Superior temporal gyrus (tissue), 1 donor: ENCODE results near the gene HLA-C.
"Not testable (repeated sequence)": the region's sequence is repeated elsewhere in the genome, so short reads cannot be mapped to it uniquely, and the experiment has no call there.

Experiments used
- DNase-seq: peaks from one replicate; pipeline ENCODE4 v3.0.0-alpha.2; 2016; ENCODE audit errors: extremely low spot score

The HLA-C gene

DNA sequence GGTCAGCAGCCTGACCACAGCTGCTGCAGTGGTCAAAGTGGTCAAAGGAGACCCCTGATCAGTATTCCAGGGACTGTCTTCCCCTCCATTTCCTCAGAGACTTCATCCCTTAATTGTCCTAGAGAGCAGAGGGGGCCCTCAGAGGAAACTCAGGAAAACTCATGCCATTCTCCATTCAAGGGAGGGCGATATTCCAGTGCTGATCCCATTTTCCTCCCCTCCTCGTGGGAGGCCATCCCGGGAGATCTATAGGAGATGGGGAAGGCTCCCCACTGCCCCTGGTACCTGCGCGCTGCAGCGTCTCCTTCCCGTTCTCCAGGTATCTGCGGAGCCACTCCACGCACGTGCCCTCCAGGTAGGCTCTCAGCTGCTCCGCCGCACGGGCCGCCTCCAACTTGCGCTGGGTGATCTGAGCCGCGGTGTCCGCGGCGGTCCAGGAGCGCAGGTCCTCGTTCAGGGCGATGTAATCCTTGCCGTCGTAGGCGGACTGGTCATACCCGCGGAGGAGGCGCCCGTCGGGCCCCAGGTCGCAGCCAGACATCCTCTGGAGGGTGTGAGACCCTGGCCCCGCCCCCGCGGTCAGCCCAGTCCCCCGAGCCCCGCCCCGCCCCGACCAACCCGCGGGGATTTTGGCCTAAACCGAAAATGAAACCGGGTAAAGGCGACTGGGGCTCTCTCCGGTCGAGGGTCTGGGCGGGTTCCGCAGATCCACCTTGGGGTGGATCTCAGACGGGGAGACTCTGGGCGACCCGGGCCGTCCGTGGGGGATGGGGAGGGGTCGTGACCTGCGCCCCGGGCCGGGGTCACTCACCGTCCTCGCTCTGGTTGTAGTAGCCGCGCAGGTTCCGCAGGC is 878 bp downstream of the HLA-C start:
- DNase-seq = no peak

DNA sequence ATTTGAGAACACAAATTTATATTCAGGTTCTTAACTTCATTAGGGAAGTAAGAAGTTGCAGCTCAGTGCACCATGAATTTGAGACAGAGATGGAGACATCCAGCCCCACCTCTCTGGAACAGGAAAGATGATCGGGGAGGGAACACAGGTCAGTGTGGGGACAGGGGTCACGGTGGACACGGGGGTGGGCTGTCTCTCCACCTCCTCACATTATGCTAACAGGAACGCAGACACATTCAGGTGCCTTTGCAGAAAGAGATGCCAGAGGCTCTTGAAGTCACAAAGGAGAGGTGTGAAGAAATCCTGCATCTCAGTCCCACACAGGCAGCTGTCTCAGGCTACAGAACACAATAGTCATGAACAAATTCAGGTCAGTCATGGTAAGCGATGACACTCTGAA is 3.1 kb downstream of the HLA-C start:
- DNase-seq = no peak

DNA sequence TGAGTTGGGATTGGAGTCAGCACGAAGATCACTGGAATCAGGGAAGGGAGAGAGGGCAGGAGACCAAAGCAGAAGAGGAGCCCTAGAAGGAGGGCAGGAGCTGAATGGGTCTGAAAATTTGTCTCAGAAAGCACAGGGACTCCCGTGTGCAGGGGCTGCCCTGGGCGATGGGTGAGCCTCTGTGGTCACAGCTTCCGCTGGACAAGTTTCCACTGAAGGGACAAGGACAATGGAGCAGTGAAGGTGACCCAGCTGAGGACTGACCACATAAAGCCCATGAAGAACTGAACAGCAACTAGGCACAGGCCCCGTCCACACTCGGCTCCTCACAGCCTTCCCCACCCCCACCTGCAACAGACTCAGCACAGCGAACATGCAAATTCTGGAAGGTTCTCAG is 3.5 kb downstream of the HLA-C start:
- DNase-seq = no peak

DNA sequence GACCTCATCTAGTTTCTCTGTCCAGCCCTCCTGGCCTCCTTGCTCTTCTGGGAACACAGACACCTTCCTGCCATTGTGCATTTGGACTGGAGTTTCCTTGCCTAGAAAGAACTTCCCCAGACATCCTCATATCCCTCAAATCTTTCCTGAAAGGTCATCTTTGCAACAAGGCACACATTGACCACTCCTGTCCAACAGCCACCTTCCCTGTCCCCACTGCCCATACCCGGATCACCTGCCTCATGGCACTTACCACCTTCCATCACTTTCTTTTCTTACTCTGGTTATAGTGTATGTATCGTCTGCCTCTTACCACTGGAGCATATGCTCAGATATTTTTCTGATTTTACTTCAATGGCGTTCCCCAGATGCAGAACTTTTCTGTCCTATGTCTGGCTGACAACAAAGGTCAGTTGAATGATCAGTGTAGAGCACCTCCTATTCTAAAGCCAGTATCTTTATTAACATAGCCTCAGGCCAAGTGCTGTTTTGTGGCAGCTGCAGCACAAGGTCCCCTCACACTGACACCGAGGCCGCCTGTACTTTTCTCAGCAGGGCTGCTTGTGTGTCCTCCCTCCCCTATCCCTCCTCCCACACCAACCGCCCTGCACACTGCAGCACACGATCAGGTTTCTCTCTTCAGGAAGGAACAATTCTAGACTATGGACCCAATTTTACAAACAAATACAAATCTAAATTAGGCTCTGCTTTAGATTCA is 4.1 kb downstream of the HLA-C start:
- DNase-seq = no peak

DNA sequence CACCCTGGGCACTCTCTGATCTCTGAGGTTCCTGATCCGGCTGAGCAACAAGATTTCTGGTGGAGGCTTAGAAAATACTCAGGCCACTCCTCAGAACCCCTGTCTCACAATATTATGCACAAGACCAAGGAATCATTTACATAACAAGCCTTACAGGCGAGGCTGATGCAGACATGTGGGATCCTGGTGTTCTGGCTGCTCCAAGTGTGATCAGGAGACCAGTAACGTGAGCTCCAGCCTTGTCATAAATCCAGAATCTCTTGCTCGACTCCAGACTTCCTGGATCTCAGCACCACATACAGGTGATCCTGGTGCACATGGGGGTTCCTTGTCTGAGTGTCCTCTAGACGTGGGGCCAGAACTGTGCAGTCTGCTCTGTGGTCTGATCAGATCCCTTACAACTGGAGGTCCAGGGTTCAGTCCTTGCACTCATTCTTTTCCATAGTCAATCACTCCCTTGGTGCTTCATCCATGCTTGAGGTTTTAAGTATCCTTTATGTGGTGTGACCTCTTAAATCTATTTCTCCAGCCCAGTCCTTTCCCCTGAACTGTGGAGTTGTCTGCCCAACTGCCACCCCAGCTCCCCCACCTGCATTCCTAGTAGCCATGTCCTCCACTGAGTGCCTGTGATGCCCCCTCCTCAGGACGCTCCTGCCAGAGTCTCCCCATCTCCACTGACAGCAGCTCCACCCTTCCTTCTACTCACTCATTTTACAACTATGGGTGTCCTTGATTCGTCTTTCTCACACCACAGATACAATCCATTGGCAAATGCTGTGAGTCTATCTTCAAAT is 5.1 kb downstream of the HLA-C start:
- no peak for DNase-seq

DNA sequence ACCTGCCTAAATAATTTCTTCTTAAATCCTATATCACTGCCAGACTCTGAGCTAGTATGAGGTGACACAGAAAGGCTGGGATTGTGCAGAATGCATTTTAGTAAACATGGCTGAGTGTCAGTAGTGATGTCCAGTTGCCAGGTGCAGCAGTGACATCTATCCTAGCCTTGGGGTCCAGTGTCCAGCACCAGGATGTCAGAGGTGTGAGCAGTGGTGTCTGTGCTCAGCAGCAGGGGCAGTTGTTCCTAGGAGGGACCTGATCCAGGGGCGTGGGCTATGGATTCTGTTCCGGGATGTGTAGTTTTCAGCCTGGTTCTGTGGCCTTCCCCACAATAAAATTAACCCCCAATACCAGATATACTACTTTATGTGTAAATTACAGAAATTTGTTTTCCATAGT is 6.0 kb downstream of the HLA-C start:
- no peak for DNase-seq

DNA sequence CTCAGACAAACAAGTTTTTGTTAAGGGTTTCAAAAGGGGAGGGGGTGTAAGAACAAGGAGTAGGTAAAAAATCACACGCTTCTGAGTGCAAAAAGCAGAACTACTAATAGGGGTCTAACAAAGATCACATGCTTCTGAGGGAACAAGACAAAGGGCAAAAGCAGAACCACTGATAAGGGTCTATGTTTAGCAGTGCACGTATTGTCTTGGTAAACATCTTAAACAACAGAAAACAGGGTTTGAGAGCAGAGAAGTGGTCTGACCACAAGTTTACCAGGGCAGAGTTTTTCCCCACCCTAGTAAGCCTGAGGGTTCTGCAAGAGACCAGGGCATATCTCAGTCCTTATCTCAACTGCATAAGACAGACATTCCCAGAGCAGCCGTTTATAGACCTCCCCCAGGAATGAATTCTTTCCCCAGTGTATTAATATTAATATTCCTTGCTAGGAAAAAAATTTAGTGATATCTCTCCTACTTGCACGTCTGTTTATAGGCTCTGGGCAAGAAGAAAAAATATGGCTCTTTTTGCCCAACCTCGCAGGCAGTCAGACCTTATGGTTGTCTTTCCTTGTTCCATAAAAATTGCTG is 8.5 kb downstream of the HLA-C start:
- DNase-seq = not testable (repeated sequence)

DNA sequence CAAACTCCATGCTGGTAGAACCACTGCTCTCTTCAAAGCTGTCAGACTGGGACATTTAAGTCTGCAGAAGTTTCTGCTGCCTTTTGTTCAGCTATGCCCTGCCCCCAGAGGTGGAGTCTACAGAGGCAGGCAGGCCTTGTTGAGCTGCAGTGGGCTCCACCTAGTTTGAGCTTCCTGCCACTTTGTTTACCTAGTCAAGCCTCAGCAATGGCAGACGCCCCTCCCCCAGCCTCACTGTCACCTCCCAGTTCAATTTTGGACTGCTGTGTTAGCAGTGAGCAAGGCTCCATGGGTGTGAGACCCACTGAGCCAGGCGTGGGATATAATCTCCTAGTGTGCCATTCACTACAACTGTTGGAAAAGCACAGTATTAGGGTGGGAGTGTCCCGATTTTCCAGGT is 11.9 kb downstream of the HLA-C start:
- not testable (repeated sequence) for DNase-seq

DNA sequence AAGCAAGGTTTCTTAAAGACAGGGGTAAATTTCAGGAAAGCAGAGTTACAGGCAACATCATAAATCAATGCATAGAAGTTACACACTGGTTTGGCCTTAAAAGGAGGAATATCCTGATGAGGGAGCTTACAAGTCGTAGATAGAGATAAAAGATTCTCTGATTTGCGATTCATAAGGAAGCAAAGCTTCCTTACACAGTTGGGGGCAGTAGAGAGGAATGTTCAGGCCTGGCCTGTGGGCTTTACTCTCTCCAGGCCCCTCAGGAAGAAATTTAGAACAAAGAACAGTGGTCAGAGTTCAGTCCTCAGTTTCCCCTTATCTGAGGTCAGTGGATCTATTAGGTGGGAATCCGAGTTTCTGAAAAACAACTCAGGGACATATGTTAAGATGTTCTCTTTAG is 19.3 kb downstream of the HLA-C start:
- DNase-seq = no peak

DNA sequence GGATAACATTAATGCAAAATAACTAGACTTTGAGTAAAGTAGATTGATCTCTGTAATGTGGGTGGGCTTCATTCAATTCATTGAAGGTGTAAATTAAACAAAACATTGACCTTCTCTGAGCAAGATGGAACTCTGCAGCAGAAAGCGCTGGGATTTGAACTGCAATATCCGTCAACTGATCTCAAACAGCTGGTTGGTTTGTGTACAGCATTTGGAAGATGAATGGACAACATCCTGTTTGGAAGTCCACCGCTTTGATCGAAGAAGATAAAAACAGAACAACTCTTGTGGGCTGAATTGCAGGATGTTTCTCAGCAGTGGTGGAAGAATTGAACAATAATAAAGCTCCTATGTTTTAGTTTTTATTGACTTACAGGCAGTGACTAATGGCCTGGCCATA is 20.6 kb downstream of the HLA-C start:
- no peak for DNase-seq

DNA sequence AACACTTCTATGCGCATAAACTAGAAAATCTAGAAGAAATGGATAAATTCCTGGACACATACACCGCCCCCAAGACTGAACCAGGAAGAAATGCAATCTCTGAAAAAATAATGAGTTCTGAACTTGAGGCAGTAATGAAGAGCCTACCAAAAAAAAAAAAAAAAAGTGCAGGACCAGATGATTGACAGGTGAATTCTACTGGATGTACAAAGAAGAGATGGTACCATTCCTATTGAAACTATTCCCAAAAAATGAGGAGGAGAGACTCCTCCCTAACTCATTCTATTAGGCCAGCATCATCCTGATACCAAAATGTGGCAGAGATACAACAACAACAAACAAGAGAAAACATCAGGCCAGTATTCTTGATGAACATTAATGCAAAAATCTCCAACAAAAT is 22.7 kb downstream of the HLA-C start:
- no peak for DNase-seq

DNA sequence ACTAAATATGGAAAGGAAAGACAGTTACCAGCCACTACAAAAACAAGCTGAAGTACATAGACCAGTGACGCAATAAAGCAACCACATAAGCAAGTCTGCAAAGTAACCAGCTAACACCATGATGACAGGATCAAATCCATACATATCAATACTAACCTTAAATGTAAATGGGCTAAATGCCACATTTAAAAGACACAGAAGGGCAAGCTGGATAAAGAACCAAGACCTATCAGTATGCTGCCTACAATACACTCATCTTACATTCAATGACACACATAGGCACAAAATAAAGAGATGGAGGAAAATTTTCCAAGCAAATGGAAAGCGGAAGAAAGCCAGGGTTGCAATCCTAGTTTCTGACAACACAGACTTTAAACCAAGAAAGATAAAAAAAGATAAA is 24.1 kb downstream of the HLA-C start:
- DNase-seq = no peak

DNA sequence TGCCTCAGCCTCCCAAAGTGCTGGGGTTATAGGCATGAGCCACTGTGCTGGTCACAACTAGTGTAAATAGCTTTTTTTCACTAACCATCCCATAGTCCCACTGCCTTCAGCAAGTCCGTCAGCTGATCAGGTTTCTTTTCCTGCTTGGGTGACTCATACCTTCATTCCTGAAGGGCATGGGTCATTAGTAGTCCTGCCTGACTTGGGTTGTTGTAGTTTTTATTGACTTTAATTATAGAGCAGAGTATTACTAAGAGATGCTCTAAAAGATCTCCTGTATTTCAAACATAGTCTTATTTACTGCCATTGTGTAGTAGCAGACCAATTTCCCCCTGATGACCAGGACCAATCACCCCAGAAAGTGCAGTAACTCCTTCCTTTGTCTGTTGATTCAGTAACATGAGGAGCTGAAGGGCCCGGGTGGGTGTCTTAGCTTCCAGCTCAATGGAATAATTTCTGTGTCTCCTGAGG is 25.8 kb downstream of the HLA-C start:
- DNase-seq = no peak

DNA sequence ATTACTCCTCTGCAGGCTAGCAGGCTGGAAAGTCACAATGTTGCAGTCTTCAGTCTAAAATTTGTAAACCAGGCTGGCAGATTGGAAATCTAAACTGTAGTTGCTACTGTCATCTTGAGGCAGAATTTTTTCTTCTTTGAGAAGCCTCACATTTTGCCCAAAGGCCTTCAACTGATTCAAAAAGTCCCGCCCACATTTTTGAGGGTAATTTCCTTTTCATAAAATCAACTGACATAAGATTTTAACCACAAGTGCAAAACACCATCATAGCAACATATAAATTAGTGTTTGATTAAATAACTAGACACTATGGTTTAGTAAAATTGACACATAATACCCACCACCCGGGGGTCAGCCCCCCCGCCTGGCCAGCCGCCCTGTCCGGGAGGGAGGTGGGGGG is 28.4 kb downstream of the HLA-C start:
- DNase-seq = no peak

DNA sequence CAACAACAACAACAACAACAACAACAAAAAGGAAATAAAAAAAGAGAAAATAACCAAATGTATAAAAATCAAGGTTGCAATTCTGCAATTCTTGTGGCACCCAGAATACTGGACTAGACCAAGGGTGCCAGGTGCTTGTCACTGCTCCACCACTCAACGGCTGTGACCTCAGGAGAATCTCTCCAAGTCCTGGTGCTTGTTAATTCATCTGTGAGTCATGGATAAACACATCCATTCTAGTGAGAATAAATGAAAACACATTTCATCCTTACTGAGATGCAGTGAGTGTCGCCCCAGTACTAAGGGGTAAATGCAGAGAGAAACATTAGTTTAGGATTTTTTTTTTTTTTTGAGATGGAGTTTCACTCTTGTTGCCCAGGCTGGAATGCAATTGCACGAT is 32.0 kb downstream of the HLA-C start:
- DNase-seq = no peak

DNA sequence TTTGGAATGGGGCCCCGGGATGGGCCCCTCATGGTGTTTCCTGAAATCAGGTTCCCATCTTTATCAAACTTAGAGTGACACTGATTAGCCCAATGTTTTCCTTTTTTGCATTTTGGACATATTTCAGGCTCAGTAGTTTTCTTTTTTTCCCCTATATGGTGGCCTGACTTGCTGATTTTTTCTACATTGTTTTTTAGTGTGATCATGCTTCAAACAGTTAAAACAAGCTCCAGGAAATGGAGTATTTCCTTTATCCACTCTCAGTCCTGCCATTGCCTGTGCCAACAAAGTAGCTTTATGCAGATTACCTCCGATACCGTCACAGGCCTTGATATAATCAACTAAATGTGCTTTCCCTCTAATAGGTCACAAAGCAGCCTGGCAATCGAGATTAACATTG is 37.8 kb downstream of the HLA-C start:
- DNase-seq = not testable (repeated sequence)

DNA sequence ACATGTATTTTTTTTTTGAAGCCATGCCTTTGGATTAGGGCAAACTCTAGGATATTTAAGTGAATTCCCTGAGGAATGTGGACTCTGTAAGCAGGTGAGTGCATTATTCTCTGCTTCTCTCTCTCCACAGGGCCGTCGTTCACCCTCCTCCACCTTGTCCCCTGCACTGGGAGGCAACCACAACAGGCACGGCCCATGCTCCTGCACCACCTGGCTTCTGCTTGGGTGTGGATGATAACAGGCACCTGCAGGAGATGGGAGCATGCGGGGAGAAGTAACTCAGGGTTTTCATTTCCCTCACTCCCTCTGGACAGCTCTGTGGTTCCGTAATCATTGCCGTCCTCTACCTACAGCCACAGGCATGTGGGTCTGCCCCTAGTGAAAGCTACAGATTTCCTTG is 43.4 kb downstream of the HLA-C start:
- no peak for DNase-seq

DNA sequence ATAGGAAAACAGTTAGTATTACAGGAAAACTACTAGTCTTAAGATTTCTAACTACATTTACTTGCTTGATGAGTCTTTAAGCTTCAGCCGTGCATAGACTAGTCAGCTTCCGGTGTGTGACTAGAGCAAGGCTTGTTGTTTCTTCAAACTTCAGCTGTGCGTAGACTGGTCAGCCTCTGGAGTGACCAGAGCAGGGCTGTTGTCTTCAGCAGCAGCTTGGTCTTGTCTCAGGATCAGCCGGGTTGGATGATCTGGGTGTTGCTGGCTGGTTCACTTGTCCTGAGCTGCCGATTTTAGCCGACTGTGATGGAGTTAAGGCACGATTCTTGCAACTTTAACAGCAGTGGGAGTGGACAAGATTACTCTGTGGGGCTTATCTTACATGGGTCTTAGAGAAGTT is 44.7 kb downstream of the HLA-C start:
- DNase-seq = no peak

DNA sequence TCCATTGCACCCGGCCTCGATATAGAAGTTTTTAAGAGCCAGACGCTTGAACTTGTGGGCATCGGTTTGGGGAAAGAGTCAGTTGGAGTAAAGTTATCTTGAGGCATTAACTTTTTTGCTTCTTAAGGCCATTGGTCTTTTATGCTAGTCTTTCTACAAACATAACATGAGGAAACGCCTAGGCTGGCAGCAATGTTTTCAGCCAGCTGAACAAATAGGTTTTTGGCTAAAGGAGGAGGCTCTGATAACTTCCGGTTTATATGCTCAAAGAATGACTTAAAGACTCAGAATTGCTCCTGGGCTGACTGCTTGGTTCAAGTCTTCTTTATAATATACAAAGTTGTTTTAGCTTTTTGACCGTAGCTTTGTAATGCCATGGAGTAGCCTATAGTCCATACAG is 46.2 kb downstream of the HLA-C start:
- DNase-seq = no peak

DNA sequence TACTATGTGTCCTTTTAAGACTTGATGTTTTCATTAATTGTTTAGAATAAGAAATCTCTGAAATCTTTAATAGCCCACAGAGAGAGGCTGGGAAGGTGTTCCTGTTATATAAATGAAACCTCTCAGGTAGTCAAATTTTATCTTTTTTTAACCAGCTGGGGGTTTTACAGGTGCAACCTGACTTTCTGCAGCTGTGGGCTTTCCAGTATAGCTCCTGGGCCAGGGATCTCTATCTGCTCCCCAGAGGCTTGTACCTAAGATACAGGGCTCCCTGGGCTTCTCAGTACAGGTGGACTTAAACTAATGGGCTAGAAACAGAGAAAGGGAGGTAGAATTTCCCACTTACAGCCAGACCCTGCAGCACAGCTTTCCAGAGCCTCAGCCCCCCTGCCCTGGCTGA is 49.4 kb downstream of the HLA-C start:
- no peak for DNase-seq
